ENCODE data around the gene AQP1.

GRCh38 chr7:30969604-30969970 is 57.9 kb downstream of the AQP1 start:
- no peak for TF ChIP-seq CTCF (IDR thresholded peaks at IDR 0.05)
- TF ChIP-seq POLR2A (IDR thresholded peaks at IDR 0.05), result no peak
